Epidermal melanocyte (primary cell): ENCODE results near the gene CKMT2.

Source experiments
- DNase-seq: peaks from one replicate; pipeline ENCODE4 v3.0.0; 2011; ENCODE audit warnings: low spot score; ENCODE audit not compliant: insufficient read length

Gene CKMT2

DNA sequence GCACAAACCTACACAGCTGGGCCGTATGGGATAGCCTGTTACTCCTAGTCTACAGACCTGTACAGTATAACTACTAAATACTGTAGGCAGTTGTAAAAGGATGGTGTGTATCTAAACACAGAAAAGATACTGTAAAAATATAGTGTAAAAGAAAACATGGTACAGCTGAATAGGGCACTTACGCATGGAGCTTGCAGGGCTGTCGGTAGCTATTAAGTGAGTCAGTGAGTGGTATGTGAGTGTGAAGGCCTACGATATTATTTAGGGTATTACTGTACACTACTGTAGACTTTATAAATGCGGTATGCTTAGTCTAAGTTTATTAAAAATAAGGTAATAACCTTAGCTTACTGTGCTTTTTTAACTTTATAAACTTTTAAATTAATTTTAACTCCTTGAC, 69.5 kb downstream of the CKMT2 start:
- DNase-seq: no peak

DNA sequence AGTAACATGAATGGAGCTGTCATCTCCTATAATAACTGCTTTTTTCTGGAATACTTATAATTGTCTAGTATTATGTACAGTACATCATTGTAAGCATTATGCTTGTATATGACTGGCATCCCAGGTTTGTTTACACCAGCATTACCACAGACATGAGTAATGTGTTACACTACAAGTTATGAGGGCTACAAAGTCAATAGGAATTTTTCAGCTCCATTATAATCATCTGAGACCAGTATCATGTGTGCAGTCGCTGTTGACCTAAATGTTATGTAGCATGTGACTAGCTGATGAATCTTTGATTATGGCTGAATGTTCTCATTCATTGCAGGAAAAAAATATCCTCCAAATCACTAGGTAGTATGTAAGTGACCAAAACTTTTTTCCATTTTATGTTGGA, 70.4 kb downstream of the CKMT2 start:
- no peak for DNase-seq

GRCh38 chr5:81305785-81306184, 72.7 kb downstream of the CKMT2 start:
- DNase-seq: no peak

- no peak for DNase-seq
Observed at GRCh38 chr5:81308836-81309235, 75.7 kb downstream of the CKMT2 start.

DNA sequence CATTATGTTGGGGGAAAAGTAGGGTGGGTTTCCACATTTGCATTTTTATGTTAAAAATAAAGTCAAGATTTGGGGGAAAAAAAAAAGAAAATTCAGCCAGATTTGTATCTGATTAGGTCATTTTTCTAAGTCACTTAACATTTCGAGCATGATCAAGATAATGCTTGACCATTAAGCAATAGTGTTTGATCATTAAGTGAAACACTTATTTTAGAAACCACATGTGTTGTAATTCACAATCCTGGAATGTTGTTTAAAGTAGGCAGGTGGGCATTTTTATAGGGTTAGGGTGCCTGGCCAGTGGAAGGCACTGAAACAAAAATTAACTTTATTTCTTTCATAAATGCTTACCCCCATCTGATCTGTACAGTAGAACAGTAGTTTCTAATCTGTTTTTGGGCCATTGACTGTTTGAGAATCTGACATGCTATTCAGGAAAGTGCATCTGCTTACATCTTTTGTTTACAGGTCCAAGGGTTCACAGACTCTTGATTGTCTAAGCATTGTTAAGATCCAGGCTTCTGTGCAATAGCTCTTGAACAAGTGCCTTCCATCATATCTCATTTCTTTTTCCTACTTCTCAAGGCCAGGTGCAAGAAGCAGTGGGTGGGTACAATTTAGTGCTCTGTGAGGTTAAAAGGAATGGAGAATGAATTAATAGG, 77.4 kb downstream of the CKMT2 start:
- no peak for DNase-seq

- DNase-seq: no peak
Observed at GRCh38 chr5:81313278-81313677, 80.2 kb downstream of the CKMT2 start.

DNA sequence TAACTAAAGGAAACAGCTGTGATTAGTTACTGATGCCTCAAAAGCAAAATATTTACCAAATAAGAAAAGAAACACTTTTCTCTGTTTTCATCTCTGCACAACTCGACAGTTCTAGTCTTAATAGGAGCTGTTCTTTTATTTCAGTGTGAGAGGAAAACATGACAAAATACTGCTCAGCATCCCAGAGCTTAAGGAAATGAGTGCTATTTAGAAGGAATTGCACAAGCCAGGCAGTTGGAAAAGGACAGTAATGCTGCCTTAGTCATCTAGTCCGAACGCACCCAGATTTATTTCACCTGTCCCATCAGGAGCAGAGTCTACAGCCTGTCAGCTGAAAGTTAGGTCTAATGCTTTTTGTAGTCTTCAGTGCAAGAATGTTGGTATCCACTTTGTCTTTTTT, 80.6 kb downstream of the CKMT2 start:
- no peak for DNase-seq

DNA sequence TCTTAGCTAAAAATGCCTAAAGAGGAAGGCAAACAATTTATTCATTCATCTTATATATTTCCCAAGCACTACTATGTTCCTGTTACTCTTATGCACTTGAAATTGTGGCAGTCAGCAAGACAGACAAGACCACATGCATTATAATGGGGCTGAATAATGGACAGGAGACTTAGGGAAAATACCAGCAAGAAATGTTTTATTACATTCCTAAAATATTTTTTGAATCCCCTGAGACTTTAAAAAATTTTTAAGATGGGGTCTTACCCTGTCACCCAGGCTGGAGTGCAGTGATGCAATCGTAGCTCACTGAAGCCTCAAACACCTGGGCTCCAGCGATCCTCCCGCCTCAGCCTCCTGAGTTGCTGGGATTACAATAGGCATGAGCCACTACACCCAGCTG, 81.5 kb downstream of the CKMT2 start:
- DNase-seq: no peak

DNA sequence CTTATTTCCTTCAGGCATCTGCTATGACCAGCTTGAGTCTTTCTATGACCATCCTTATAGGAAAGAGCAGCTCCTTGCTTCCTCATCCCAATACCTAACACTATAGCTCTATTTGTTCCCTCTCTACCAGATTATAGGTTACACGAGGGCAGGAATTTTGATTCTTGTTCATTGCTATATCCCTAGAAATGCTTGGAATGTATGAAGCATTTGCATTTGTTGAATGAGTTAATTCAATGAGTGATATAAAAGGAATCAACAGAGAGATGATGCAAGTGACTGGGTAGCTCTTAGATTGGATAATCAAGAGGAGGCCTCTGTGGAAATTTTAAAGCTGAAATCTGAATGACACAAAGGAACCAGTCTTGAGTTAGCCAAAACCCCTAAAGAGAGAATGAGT, 82.2 kb downstream of the CKMT2 start:
- no peak for DNase-seq

DNA sequence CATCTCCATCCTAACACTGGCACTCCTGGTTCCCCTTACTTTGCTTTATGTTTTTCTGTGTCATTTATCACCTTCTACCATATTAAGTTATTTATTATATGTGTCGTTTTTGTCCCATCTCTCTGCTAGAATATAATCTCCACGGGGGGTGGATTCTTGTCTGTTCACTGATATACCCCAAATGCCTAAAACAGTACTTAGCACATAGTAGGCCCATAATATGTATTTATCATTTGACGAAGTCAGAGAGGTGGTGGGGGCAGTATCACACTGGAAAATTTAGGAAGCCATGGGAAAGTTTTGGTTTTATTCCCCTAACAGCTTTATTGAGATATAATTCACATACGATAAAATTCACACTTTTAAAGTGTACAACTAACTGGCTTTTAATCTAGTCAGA, 82.7 kb downstream of the CKMT2 start:
- no peak for DNase-seq
